Kidney epithelial cell (primary cell): Measurements from ENCODE around the gene SDK2. TPM values are rescaled to one million over a fixed set of nuclear protein-coding genes. Genes with fewer than 3 reads are reported as not detected.

Source experiments
- DNase-seq: peaks from one replicate; pipeline ENCODE4 v3.0.0-alpha.2; 2010; ENCODE audit warnings: low read depth
- H3K27me3 ChIP-seq: 2 replicates; pipeline ENCODE4 v1.6.0; 2011; ENCODE audit warnings: low read length; ENCODE audit not compliant: control insufficient read depth, insufficient read depth
- H3K36me3 ChIP-seq: 2 replicates; pipeline ENCODE4 v1.5.1; 2011; ENCODE audit warnings: low read length; ENCODE audit not compliant: control insufficient read depth, insufficient read depth
- H3K4me3 ChIP-seq: 2 replicates; pipeline ENCODE4 v1.5.1; 2011; ENCODE audit warnings: low read depth, mild to moderate bottlenecking, control low read depth, low read length
- CTCF ChIP-seq: IDR thresholded peaks from 2 replicates; pipeline ENCODE4 v1.5.1; 2011; ENCODE audit warnings: mild to moderate bottlenecking, moderate library complexity, low read length, control low read depth, inconsistent platforms; ENCODE audit not compliant: insufficient read depth, poor library complexity, severe bottlenecking
- total RNA-seq: library from RNA; depleted of rRNA; stranded (reverse); fragments of >200 nt; gene quantifications from 2 replicates; pipeline ENCODE4 v1.2.3, GENCODE V29; 2015

The SDK2 gene
- total RNA-seq, 1 donor from 2014 or later, result 1.2 TPM

GRCh38 chr17:73341350-73342049 lies 302.7 kb downstream of the SDK2 start:
- H3K4me3 ChIP-seq, result no peak overlapping the region
- no peak for DNase-seq
- no peaks in the 10 kb centered on the region for H3K36me3 ChIP-seq
- TF ChIP-seq CTCF, result no peak
- H3K27me3 ChIP-seq, result no peaks in the 10 kb centered on the region

GRCh38 chr17:73340093-73340596 lies 304.1 kb downstream of the SDK2 start:
- H3K27me3 ChIP-seq, result no peaks in the 10 kb centered on the region
- peak; percentile 75 for DNase-seq
- no peaks in the 10 kb centered on the region for H3K36me3 ChIP-seq
- peak; percentile 29 for TF ChIP-seq CTCF
- no peak overlapping the region for H3K4me3 ChIP-seq

- H3K27me3 ChIP-seq, result no peaks in the 10 kb centered on the region
- no peaks in the 10 kb centered on the region for H3K36me3 ChIP-seq
- no peak overlapping the region for H3K4me3 ChIP-seq
- no peak for DNase-seq
- TF ChIP-seq CTCF, result no peak
These were observed 305.6 kb downstream of the SDK2 start for GRCh38 chr17:73338566-73339197.

- Histone ChIP-seq H3K4me3 (no peak overlapping the region), H3K36me3 (no peaks in the 10 kb centered on the region), H3K27me3 (no peaks in the 10 kb centered on the region)
- TF ChIP-seq CTCF, result no peak
- no peak for DNase-seq
These were observed 306.2 kb downstream of the SDK2 start for GRCh38 chr17:73338050-73338521.

DNA sequence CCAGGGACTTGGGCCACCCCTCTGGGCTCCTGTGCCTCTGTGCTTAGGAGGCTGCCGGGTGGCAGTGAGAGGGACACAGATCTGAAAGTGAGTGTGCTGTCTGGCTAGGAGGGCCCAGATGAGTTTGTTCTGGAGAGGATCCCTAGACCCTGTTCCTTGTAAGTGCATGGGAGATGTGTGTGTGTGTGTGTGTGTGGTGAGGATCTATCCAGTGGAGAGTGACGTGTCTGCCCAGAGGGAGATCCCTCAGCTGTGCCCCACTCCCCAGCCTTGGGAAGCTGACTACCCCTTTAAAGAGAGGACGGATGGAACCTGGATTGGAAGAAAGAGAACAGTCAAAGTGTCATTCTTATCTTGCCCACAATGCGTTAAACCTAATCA lies 306.9 kb downstream of the SDK2 start:
- Histone ChIP-seq H3K27me3 (no peaks in the 10 kb centered on the region), H3K36me3 (no peaks in the 10 kb centered on the region), H3K4me3 (no peak overlapping the region)
- no peak for DNase-seq
- TF ChIP-seq CTCF, result no peak
